ENCODE measurements around the gene EVX2. TPM values are rescaled to one million over a fixed set of nuclear protein-coding genes. Genes with fewer than 3 reads are reported as not detected.

The EVX2 gene
- total and polyA plus RNA-seq, 9 of the 15 experiments (the other 6 are each of a cell fraction or from before 2014, with no cell fraction given): not detected

DNA sequence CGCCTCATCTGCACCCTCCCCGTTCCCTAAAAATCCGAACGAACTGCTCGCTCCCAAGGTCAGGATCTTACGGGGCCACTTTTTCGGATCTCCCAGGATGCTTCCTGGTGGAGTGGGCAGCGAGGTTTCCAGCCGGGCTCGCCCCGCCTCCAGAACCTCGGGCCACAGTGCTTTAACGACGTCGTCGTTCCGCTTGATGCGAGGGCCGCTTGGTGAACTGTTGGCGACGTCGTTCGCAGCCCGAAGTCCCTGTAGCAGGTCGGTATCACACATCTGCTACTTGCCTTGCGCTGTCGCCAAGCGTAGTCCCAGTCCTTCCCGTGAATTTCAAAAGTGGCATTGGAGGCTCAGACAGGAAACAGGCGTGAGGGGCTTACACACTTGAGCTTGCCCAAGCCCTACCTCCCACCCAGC is 15.3 kb downstream of the EVX2 start (continued):
- TF ChIP-seq, protein P1, sequence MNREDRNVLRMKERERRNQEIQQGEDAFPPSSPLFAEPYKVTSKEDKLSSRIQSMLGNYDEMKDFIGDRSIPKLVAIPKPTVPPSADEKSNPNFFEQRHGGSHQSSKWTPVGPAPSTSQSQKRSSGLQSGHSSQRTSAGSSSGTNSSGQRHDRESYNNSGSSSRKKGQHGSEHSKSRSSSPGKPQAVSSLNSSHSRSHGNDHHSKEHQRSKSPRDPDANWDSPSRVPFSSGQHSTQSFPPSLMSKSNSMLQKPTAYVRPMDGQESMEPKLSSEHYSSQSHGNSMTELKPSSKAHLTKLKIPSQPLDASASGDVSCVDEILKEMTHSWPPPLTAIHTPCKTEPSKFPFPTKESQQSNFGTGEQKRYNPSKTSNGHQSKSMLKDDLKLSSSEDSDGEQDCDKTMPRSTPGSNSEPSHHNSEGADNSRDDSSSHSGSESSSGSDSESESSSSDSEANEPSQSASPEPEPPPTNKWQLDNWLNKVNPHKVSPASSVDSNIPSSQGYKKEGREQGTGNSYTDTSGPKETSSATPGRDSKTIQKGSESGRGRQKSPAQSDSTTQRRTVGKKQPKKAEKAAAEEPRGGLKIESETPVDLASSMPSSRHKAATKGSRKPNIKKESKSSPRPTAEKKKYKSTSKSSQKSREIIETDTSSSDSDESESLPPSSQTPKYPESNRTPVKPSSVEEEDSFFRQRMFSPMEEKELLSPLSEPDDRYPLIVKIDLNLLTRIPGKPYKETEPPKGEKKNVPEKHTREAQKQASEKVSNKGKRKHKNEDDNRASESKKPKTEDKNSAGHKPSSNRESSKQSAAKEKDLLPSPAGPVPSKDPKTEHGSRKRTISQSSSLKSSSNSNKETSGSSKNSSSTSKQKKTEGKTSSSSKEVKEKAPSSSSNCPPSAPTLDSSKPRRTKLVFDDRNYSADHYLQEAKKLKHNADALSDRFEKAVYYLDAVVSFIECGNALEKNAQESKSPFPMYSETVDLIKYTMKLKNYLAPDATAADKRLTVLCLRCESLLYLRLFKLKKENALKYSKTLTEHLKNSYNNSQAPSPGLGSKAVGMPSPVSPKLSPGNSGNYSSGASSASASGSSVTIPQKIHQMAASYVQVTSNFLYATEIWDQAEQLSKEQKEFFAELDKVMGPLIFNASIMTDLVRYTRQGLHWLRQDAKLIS (CRISPR knock-in tag; IDR thresholded peaks at IDR 0.05): no peak
- TF ChIP-seq, protein P2, sequence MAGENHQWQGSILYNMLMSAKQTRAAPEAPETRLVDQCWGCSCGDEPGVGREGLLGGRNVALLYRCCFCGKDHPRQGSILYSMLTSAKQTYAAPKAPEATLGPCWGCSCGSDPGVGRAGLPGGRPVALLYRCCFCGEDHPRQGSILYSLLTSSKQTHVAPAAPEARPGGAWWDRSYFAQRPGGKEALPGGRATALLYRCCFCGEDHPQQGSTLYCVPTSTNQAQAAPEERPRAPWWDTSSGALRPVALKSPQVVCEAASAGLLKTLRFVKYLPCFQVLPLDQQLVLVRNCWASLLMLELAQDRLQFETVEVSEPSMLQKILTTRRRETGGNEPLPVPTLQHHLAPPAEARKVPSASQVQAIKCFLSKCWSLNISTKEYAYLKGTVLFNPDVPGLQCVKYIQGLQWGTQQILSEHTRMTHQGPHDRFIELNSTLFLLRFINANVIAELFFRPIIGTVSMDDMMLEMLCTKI (IDR thresholded peaks at IDR 0.05; ENCODE audit: partially characterized antibody): no peak
- TF ChIP-seq IRF2 (CRISPR knock-in tag; IDR thresholded peaks at IDR 0.05) (no peak), ZNF77 (CRISPR knock-in tag; IDR thresholded peaks at IDR 0.05) (no peak), POLR2B (IDR thresholded peaks at IDR 0.05; ENCODE audit: low read depth, partially characterized antibody) (no peak), ZNF324 (CRISPR knock-in tag; IDR thresholded peaks at IDR 0.05) (no peak), ARID1B (IDR thresholded peaks at IDR 0.05) (no peak)
